WTC11 (cell line): ENCODE results near the gene MAGI2.

ENCODE experiments used
- ATF2 ChIP-seq: sonication (generic); formaldehyde crosslinking; IDR thresholded peaks from 2 replicates; pipeline ENCODE4 v1.8.1; 2022; ENCODE audit warnings: low read depth, missing genetic modification reagents, borderline replicate concordance
- CBFB ChIP-seq: sonication (generic); formaldehyde crosslinking; IDR thresholded peaks from 2 replicates; pipeline ENCODE4 v1.8.1; 2022; ENCODE audit warnings: mild to moderate bottlenecking, low read depth, missing genetic modification reagents
- EMX1 ChIP-seq: fragments of 250-450 bp; sonication (Bioruptor Pico); IDR thresholded peaks from 2 replicates; pipeline ENCODE4 v1.8.0; 2021; ENCODE audit warnings: mild to moderate bottlenecking
- IRF2 ChIP-seq: sonication (generic); formaldehyde crosslinking; IDR thresholded peaks from 2 replicates; pipeline ENCODE4 v1.8.0; 2022; ENCODE audit warnings: low read depth, missing genetic modification reagents, borderline replicate concordance
- PREB ChIP-seq: sonication (generic); formaldehyde crosslinking; IDR thresholded peaks from 2 replicates; pipeline ENCODE4 v1.8.1; 2022; ENCODE audit warnings: mild to moderate bottlenecking, missing genetic modification reagents, moderate library complexity, borderline replicate concordance
- SMAD4 ChIP-seq: sonication (generic); formaldehyde crosslinking; IDR thresholded peaks from 2 replicates; pipeline ENCODE4 v1.8.0; 2022; ENCODE audit warnings: mild to moderate bottlenecking, missing genetic modification reagents
- TF ChIP-seq, protein P1 (sequence below): fragments of 200-600 bp; IDR thresholded peaks from 2 replicates; pipeline ENCODE4 v1.8.0; 2022; ENCODE audit warnings: antibody characterized with exemption
- TF ChIP-seq, protein P2 (sequence below): sonication (generic); formaldehyde crosslinking; IDR thresholded peaks from 2 replicates; pipeline ENCODE4 v1.8.1; 2023; ENCODE audit warnings: mild to moderate bottlenecking, missing genetic modification reagents, moderate library complexity
- TF ChIP-seq, protein P3 (sequence below): sonication (generic); formaldehyde crosslinking; IDR thresholded peaks from 2 replicates; pipeline ENCODE4 v1.8.1; 2022; ENCODE audit warnings: missing genetic modification reagents, borderline replicate concordance
- TF ChIP-seq, protein P4 (sequence below): sonication (generic); formaldehyde crosslinking; IDR thresholded peaks from 2 replicates; pipeline ENCODE4 v1.8.0; 2022; ENCODE audit warnings: mild to moderate bottlenecking, missing genetic modification reagents

- TF ChIP-seq, protein P1, sequence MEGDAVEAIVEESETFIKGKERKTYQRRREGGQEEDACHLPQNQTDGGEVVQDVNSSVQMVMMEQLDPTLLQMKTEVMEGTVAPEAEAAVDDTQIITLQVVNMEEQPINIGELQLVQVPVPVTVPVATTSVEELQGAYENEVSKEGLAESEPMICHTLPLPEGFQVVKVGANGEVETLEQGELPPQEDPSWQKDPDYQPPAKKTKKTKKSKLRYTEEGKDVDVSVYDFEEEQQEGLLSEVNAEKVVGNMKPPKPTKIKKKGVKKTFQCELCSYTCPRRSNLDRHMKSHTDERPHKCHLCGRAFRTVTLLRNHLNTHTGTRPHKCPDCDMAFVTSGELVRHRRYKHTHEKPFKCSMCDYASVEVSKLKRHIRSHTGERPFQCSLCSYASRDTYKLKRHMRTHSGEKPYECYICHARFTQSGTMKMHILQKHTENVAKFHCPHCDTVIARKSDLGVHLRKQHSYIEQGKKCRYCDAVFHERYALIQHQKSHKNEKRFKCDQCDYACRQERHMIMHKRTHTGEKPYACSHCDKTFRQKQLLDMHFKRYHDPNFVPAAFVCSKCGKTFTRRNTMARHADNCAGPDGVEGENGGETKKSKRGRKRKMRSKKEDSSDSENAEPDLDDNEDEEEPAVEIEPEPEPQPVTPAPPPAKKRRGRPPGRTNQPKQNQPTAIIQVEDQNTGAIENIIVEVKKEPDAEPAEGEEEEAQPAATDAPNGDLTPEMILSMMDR = no peak
- TF ChIP-seq EMX1 = no peak
- no peak for TF ChIP-seq ATF2
- TF ChIP-seq SMAD4 = no peak
- TF ChIP-seq, protein P2, sequence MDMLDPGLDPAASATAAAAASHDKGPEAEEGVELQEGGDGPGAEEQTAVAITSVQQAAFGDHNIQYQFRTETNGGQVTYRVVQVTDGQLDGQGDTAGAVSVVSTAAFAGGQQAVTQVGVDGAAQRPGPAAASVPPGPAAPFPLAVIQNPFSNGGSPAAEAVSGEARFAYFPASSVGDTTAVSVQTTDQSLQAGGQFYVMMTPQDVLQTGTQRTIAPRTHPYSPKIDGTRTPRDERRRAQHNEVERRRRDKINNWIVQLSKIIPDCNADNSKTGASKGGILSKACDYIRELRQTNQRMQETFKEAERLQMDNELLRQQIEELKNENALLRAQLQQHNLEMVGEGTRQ (CRISPR knock-in tag) = no peak
- TF ChIP-seq, protein P3, sequence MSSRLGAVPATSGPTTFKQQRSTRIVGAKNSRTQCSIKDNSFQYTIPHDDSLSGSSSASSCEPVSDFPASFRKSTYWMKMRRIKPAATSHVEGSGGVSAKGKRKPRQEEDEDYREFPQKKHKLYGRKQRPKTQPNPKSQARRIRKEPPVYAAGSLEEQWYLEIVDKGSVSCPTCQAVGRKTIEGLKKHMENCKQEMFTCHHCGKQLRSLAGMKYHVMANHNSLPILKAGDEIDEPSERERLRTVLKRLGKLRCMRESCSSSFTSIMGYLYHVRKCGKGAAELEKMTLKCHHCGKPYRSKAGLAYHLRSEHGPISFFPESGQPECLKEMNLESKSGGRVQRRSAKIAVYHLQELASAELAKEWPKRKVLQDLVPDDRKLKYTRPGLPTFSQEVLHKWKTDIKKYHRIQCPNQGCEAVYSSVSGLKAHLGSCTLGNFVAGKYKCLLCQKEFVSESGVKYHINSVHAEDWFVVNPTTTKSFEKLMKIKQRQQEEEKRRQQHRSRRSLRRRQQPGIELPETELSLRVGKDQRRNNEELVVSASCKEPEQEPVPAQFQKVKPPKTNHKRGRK (CRISPR knock-in tag) = no peak
- TF ChIP-seq IRF2 = no peak
- TF ChIP-seq CBFB (CRISPR knock-in tag) = no peak
- TF ChIP-seq, protein P4, sequence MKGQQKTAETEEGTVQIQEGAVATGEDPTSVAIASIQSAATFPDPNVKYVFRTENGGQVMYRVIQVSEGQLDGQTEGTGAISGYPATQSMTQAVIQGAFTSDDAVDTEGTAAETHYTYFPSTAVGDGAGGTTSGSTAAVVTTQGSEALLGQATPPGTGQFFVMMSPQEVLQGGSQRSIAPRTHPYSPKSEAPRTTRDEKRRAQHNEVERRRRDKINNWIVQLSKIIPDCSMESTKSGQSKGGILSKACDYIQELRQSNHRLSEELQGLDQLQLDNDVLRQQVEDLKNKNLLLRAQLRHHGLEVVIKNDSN (CRISPR knock-in tag) = no peak
- TF ChIP-seq PREB (CRISPR knock-in tag) = no peak
These were observed 1066.9 kb downstream of the MAGI2 start for GRCh38 chr7:78386520-78386919.
